ENCODE measurements around the gene CARNS1.

CARNS1 gene

GRCh38 chr11:67417425-67417824, 1.9 kb downstream of the CARNS1 start:
- ATAC-seq, result no peak
- TF ChIP-seq PPARA (CRISPR knock-in tag; IDR thresholded peaks at IDR 0.05; ENCODE audit: borderline replicate concordance), result no peak
- TF ChIP-seq ZNF8 (CRISPR knock-in tag; IDR thresholded peaks at IDR 0.05), result no peak

DNA sequence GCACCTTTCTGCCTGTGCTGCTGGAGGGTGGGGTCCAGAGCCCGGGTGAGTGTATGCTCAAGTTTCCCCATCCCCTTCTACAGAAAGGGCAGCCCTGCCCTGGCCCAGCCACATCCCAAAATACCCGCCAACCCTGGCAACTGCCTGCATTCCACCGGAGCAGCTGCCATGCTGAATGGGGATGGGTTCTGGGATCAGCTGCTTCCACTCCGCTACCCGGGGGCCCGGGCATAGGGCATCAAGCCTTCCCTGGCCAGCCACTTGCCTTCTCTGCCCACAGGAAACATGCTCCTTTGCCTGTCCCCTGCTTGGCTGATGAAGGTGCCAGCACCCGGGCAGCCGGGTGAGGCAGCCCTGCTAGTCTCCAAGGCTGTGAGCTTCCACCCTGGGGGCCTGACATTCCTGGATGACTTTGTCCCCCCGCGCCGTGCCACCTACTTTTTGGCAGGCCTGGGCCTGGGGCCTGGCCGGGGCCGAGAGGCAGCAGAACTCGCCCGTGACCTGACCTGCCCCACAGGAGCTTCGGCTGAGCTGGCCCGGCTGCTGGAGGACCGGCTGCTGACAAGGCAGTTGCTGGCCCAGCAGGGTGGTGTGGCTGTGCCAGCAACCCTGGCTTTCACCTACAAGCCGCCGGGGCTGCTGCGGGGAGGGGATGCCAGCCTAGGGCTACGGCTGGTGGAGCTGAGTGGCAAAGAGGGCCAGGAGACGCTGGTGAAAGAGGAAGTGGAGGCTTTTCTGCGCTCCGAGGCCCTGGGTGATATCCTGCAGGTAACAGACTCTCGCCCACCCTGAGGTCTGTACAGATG, 3.2 kb downstream of the CARNS1 start:
- no peak for ATAC-seq
- TF ChIP-seq CSDC2 (CRISPR knock-in tag; IDR thresholded peaks at IDR 0.05), result no peak
- TF ChIP-seq SNAI2 (CRISPR knock-in tag; IDR thresholded peaks at IDR 0.05), result no peak
- TF ChIP-seq ZNF565 (CRISPR knock-in tag; conservative IDR thresholded peaks at IDR 0.05; ENCODE audit: low read depth), result no peak
- no peak for TF ChIP-seq ARNTL (CRISPR knock-in tag; IDR thresholded peaks at IDR 0.05; ENCODE audit: borderline replicate concordance, low read depth)
- no peak for TF ChIP-seq ZC3H10 (CRISPR knock-in tag; IDR thresholded peaks at IDR 0.05)
- TF ChIP-seq TCF4 (CRISPR knock-in tag; IDR thresholded peaks at IDR 0.05; ENCODE audit: borderline replicate concordance), result no peak
- no peak for TF ChIP-seq ISL1 (CRISPR knock-in tag; IDR thresholded peaks at IDR 0.05)

GRCh38 chr11:67419325-67420049, 4.0 kb downstream of the CARNS1 start:
- ATAC-seq, result no peak
- TF ChIP-seq, protein P1, sequence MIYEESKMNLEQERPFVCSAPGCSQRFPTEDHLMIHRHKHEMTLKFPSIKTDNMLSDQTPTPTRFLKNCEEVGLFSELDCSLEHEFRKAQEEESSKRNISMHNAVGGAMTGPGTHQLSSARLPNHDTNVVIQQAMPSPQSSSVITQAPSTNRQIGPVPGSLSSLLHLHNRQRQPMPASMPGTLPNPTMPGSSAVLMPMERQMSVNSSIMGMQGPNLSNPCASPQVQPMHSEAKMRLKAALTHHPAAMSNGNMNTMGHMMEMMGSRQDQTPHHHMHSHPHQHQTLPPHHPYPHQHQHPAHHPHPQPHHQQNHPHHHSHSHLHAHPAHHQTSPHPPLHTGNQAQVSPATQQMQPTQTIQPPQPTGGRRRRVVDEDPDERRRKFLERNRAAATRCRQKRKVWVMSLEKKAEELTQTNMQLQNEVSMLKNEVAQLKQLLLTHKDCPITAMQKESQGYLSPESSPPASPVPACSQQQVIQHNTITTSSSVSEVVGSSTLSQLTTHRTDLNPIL (CRISPR knock-in tag; IDR thresholded peaks at IDR 0.05; ENCODE audit: low read depth), result no peak
- TF ChIP-seq ESRRG (CRISPR knock-in tag; IDR thresholded peaks at IDR 0.05), result no peak
- TF ChIP-seq ZNF70 (CRISPR knock-in tag; IDR thresholded peaks at IDR 0.05), result no peak
- TF ChIP-seq ZC3H10 (CRISPR knock-in tag; IDR thresholded peaks at IDR 0.05), result no peak
- no peak for TF ChIP-seq GLIS3 (CRISPR knock-in tag; IDR thresholded peaks at IDR 0.05)
- TF ChIP-seq OSR1 (CRISPR knock-in tag; IDR thresholded peaks at IDR 0.05), result no peak
- TF ChIP-seq TCF4 (CRISPR knock-in tag; IDR thresholded peaks at IDR 0.05; ENCODE audit: borderline replicate concordance), result no peak
- no peak for TF ChIP-seq ZNF8 (CRISPR knock-in tag; IDR thresholded peaks at IDR 0.05)
- no peak for TF ChIP-seq ZNF565 (CRISPR knock-in tag; conservative IDR thresholded peaks at IDR 0.05; ENCODE audit: low read depth)
- no peak for TF ChIP-seq TOX (CRISPR knock-in tag; IDR thresholded peaks at IDR 0.05; ENCODE audit: borderline replicate concordance)
- no peak for TF ChIP-seq BACH2 (CRISPR knock-in tag; IDR thresholded peaks at IDR 0.05; ENCODE audit: borderline replicate concordance)
- no peak for TF ChIP-seq SNAI2 (CRISPR knock-in tag; IDR thresholded peaks at IDR 0.05)
- TF ChIP-seq ZFP30 (CRISPR knock-in tag; IDR thresholded peaks at IDR 0.05), result no peak
- TF ChIP-seq ZFP3 (CRISPR knock-in tag; IDR thresholded peaks at IDR 0.05), result no peak
- TF ChIP-seq, protein P2, sequence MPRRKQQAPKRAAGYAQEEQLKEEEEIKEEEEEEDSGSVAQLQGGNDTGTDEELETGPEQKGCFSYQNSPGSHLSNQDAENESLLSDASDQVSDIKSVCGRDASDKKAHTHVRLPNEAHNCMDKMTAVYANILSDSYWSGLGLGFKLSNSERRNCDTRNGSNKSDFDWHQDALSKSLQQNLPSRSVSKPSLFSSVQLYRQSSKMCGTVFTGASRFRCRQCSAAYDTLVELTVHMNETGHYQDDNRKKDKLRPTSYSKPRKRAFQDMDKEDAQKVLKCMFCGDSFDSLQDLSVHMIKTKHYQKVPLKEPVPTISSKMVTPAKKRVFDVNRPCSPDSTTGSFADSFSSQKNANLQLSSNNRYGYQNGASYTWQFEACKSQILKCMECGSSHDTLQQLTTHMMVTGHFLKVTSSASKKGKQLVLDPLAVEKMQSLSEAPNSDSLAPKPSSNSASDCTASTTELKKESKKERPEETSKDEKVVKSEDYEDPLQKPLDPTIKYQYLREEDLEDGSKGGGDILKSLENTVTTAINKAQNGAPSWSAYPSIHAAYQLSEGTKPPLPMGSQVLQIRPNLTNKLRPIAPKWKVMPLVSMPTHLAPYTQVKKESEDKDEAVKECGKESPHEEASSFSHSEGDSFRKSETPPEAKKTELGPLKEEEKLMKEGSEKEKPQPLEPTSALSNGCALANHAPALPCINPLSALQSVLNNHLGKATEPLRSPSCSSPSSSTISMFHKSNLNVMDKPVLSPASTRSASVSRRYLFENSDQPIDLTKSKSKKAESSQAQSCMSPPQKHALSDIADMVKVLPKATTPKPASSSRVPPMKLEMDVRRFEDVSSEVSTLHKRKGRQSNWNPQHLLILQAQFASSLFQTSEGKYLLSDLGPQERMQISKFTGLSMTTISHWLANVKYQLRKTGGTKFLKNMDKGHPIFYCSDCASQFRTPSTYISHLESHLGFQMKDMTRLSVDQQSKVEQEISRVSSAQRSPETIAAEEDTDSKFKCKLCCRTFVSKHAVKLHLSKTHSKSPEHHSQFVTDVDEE (CRISPR knock-in tag; IDR thresholded peaks at IDR 0.05), result no peak

DNA sequence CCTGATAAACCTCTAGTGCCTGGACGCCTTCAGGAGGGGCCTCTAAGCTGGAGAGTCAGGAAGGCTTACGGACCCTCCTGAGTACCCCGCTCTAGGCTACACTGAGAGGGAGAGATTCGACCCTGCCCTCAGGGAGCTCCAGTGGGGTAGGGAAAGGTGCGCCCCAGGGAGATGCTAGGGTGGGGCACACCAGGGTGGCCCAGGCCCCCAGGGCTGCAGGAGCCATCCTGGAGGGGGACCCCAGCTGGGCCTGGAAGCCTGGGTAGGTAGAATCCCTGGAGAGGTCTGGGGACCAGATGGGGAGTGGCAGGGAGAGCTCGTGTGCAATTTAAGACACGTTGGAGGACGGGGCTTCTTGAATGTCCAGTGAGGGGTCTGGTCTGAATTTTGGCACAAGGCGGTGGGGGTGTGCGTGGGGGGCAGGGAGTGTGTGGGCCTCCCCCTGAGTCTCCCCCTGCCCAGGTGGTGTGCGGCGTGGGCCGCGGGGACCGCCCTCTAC, 4.7 kb downstream of the CARNS1 start:
- no peak for TF ChIP-seq CSDC2 (CRISPR knock-in tag; IDR thresholded peaks at IDR 0.05)
- TF ChIP-seq ZNF70 (CRISPR knock-in tag; IDR thresholded peaks at IDR 0.05), result no peak
- ATAC-seq, result no peak

DNA sequence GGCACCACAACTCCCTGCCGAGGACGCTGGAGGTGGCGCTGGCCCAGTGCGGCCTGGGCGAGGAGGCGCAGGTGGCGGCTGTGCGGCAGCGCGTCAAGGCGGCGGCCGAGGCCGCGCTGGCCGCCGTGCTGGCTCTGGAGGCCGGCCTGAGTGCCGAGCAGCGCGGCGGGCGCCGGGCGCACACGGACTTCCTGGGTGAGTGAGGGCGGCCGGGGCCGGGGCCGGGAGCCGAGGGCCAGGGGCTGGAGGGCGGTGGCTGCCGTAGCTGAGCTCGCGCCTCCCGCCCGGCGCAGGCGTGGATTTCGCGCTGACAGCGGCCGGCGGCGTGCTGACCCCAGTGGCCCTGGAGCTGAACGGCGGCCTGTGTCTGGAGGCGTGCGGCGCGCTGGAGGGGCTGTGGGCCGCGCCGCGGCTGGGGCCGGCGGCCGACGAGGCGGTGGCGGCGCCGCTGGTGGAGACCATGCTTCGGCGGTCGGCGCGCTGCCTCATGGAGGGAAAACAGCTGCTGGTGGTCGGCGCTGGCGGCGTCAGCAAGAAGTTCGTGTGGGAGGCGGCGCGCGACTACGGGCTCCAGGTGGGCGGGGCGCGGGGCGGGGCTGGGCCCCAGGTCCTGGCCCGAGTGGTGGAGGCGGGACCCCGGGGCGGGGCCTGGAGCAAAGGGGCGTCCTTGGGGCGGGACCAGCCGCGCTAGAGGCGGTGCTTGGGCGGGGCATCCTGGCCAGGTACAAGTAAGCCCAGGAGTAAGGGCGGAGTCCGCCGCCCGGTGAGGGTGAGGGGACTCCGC, 5.4 kb downstream of the CARNS1 start:
- TF ChIP-seq ZFP3 (CRISPR knock-in tag; IDR thresholded peaks at IDR 0.05) (peak; percentile 47; the same call in 1 of the 2 replicates), ZNF70 (CRISPR knock-in tag; IDR thresholded peaks at IDR 0.05) (no peak)
- peak; percentile 93 for ATAC-seq

Measured in SK-N-SH treated with all-trans-retinoic acid at 6 μM for 48 hours (cell line).